Mammary epithelial cell (primary cell): ENCODE results near the gene F8.

Experiments
- EZH2 ChIP-seq: IDR thresholded peaks from 2 replicates; pipeline ENCODE4 v1.6.1; 2012; ENCODE audit warnings: low read length, inconsistent platforms, borderline replicate concordance
- TF ChIP-seq, protein P1 (sequence below), 2 donors: IDR thresholded peaks in 1 of 2; conservative IDR thresholded peaks in 1 of 2; 2 replicates each; pipeline ENCODE4 v1.5.1; 2011 to 2012; ENCODE audit warnings: inconsistent platforms in 2 of 2, low read length in 2 of 2, mild to moderate bottlenecking in 2 of 2, control low read depth in 1 of 2, low read depth in 1 of 2; ENCODE audit not compliant: insufficient read depth in 1 of 2; ENCODE audit errors: extremely low read depth in 1 of 2

DNA sequence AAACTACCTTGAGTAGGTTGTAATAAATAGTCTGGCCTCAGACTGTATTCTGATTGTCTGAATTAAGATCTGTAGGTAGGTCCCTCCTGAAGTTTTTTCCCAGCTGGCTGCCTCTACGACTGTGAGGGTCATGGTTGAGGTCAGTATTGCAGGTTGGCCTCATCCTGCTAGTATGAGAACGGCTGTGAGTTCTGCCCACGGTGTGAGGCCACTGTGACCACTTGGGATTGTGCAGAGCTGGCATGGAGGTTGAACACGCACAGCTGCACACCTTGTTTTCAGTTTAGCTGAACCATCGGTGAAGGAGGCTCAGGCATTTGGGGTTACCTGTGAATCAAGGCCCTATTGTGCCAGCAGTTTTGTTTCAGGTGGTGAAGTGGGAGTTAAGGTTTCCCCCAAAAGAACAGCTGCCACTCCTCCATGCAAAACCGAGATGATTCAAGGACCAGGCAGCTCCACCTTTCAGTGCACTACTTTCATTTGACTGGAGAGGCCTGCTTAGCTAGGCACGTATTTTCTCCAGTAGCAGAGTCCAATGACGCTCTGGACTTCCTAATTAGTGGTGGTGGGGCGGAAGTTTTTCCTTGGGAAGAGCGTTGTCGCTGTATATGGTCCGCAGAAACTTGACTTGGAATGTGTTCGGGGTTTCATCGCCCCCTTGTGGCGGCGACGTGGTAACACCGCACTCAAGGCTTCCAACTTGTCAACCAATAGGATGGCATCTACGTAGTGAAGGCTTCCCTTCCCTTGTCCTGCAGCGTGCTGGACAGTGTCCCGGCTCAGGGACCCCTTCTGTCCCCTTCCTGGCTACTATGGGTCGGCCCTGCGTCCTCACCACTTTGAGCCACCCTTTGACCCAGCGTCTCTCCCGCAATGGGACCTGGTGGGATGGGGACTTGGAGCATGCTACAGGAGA is 34.6 kb upstream of the F8 start:
- TF ChIP-seq, protein P1, sequence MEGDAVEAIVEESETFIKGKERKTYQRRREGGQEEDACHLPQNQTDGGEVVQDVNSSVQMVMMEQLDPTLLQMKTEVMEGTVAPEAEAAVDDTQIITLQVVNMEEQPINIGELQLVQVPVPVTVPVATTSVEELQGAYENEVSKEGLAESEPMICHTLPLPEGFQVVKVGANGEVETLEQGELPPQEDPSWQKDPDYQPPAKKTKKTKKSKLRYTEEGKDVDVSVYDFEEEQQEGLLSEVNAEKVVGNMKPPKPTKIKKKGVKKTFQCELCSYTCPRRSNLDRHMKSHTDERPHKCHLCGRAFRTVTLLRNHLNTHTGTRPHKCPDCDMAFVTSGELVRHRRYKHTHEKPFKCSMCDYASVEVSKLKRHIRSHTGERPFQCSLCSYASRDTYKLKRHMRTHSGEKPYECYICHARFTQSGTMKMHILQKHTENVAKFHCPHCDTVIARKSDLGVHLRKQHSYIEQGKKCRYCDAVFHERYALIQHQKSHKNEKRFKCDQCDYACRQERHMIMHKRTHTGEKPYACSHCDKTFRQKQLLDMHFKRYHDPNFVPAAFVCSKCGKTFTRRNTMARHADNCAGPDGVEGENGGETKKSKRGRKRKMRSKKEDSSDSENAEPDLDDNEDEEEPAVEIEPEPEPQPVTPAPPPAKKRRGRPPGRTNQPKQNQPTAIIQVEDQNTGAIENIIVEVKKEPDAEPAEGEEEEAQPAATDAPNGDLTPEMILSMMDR (conservative IDR thresholded peaks at IDR 0.05 in 1 of 2, IDR thresholded peaks at IDR 0.05 in 1 of 2; ENCODE audit: extremely low read depth in 1 of 2, insufficient read depth in 1 of 2, low read depth in 1 of 2, low read length in 2 of 2), result peak; percentile 52 to 68
- TF ChIP-seq EZH2, result no peak
